IMR-90 (cell line): ENCODE data around the gene FBXO5. TPM values are rescaled to one million over a fixed set of nuclear protein-coding genes. Genes with fewer than 3 reads are reported as not detected.
A peak's percentile ranks its signal among the peaks of the same experiment; 100 is the strongest.

Experiments
- ATAC-seq: fragments of 200-7000 bp; cut with Tn5 transposase; 2 replicates; pipeline ENCODE4 v1.9.1; 2020; ENCODE audit warnings: low read depth, mild to moderate bottlenecking, moderate library complexity
- BruUV-seq: library from RNA; stranded (reverse); fragments of 400-500 nt; replicated peaks from 2 replicates; lab custom pipeline; 2021; lab: Mats Ljungman, UMichigan
- CTCF ChIA-PET: fragments of 300-600 bp; formaldehyde crosslinking; extraction: SDS; loops from one replicate; lab custom pipeline; 2021; ENCODE audit warnings: antibody characterized with exemption; lab: Yijun Ruan, JAX
- POLR2A ChIA-PET: fragments of 300-600 bp; sonication (Branson Sonifier 250); formaldehyde crosslinking; loops from one replicate; lab custom pipeline; 2022; ENCODE audit warnings: antibody characterized with exemption; ENCODE audit not compliant: unreplicated experiment; lab: Charles Lee
- DNase-seq: peaks from one replicate; pipeline ENCODE4 v3.0.0; 2013
- H2AFZ ChIP-seq: replicated peaks from 2 replicates; pipeline ENCODE3; 2013; ENCODE audit warnings: low read length, mild to moderate bottlenecking; ENCODE audit not compliant: poor library complexity
- H2AK5ac ChIP-seq: 2 replicates; pipeline ENCODE4 v1.6.1; 2013; ENCODE audit warnings: low read depth, low read length, inconsistent platforms
- H2AK9ac ChIP-seq: replicated peaks from 2 replicates; pipeline ENCODE3; 2013; ENCODE audit warnings: mild to moderate bottlenecking, low read depth, low read length, moderate library complexity; ENCODE audit not compliant: poor library complexity
- H2BK120ac ChIP-seq: 2 replicates; pipeline ENCODE4 v1.6.1; 2013; ENCODE audit warnings: low read depth, low read length, inconsistent platforms
- H2BK15ac ChIP-seq: 3 replicates; pipeline ENCODE4 v1.6.1; 2013; ENCODE audit warnings: low read depth, low read length, inconsistent platforms
- H2BK20ac ChIP-seq: 2 replicates; pipeline ENCODE4 v1.6.1; 2013; ENCODE audit warnings: low read depth, mild to moderate bottlenecking, inconsistent platforms, low read length, moderate library complexity
- H2BK5ac ChIP-seq: 2 replicates; pipeline ENCODE4 v1.6.1; 2013; ENCODE audit warnings: mild to moderate bottlenecking, low read depth, low read length, inconsistent platforms; ENCODE audit not compliant: poor library complexity, severe bottlenecking
- H3K14ac ChIP-seq: replicated peaks from 2 replicates; pipeline ENCODE4 v1.6.1; 2013; ENCODE audit warnings: low read depth, low read length, inconsistent platforms
- H3K18ac ChIP-seq: 2 replicates; pipeline ENCODE4 v1.6.1; 2013; ENCODE audit warnings: low read depth, low read length, control low read depth
- H3K23ac ChIP-seq: 2 replicates; pipeline ENCODE4 v1.6.1; 2013; ENCODE audit warnings: low read depth, low read length, inconsistent platforms
- H3K27ac ChIP-seq: 2 replicates; pipeline ENCODE4 v1.5.1; 2013; ENCODE audit warnings: mild to moderate bottlenecking, control low read depth, low read length; ENCODE audit not compliant: insufficient read depth
- H3K27me3 ChIP-seq: 2 replicates; pipeline ENCODE4 v1.6.1; 2013; ENCODE audit warnings: low read length; ENCODE audit not compliant: control insufficient read depth, insufficient read depth
- H3K36me3 ChIP-seq: 2 replicates; pipeline ENCODE4 v1.6.1; 2013; ENCODE audit warnings: low read length, mixed read lengths; ENCODE audit not compliant: control insufficient read depth, insufficient read depth
- H3K4ac ChIP-seq: 2 replicates; pipeline ENCODE4 v1.6.1; 2013; ENCODE audit warnings: low read depth, low read length, inconsistent platforms
- H3K4me1 ChIP-seq: 2 replicates; pipeline ENCODE4 v1.6.1; 2013; ENCODE audit warnings: low read length, mixed read lengths; ENCODE audit not compliant: control insufficient read depth, insufficient read depth
- H3K4me2 ChIP-seq: 2 replicates; pipeline ENCODE4 v1.6.1; 2013; ENCODE audit warnings: low read depth, mild to moderate bottlenecking, control low read depth, low read length, moderate library complexity
- H3K4me3 ChIP-seq: 2 replicates; pipeline ENCODE4 v1.5.1; 2013; ENCODE audit warnings: low read depth, mild to moderate bottlenecking, control low read depth, low read length, moderate library complexity; ENCODE audit not compliant: insufficient read depth
- H3K56ac ChIP-seq: 2 replicates; pipeline ENCODE4 v1.6.1; 2013; ENCODE audit warnings: low read length, inconsistent platforms; ENCODE audit not compliant: insufficient read depth; ENCODE audit errors: extremely low read depth
- H3K79me1 ChIP-seq, 2 experiments: 2 replicates each; pipeline ENCODE4 v1.6.1; 2013; ENCODE audit warnings: low read length in 2 of 2, inconsistent platforms in 1 of 2, low read depth in 1 of 2
- H3K9ac ChIP-seq: 2 replicates; pipeline ENCODE4 v1.6.1; 2013; ENCODE audit warnings: low read depth, low read length, control low read depth
- H3K9me1 ChIP-seq: 2 replicates; pipeline ENCODE4 v1.6.1; 2013; ENCODE audit warnings: low read length, inconsistent platforms; ENCODE audit not compliant: insufficient read depth
- H3K9me3 ChIP-seq: 2 replicates; pipeline ENCODE4 v1.6.1; 2013; ENCODE audit warnings: low read length; ENCODE audit not compliant: control insufficient read depth, insufficient read depth
- H4K20me1 ChIP-seq: 2 replicates; pipeline ENCODE4 v1.6.1; 2013; ENCODE audit warnings: low read length, inconsistent platforms; ENCODE audit not compliant: insufficient read depth
- H4K5ac ChIP-seq: 2 replicates; pipeline ENCODE4 v1.6.1; 2013; ENCODE audit warnings: mild to moderate bottlenecking, low read depth, low read length, control low read depth
- H4K8ac ChIP-seq, 2 experiments: 2 replicates each; pipeline ENCODE4 v1.6.1; 2013; ENCODE audit warnings: low read depth in 2 of 2, low read length in 2 of 2, control low read depth in 1 of 2, inconsistent platforms in 1 of 2
- H4K91ac ChIP-seq: 2 replicates; pipeline ENCODE4 v1.6.1; 2013; ENCODE audit warnings: low read depth, low read length, inconsistent platforms; ENCODE audit not compliant: insufficient read depth
- CTCF ChIP-seq: conservative IDR thresholded peaks from 2 replicates; pipeline ENCODE4 v1.5.1; 2012; ENCODE audit warnings: mild to moderate bottlenecking, low read depth, low read length, improper control_type of control experiment
- FOS ChIP-seq: fragments of 150-350 bp; IDR thresholded peaks from 2 replicates; pipeline ENCODE4 v1.6.1; 2016; ENCODE audit warnings: low read depth, low read length
- NFE2L2 ChIP-seq: fragments of 150-350 bp; IDR thresholded peaks from 2 replicates; pipeline ENCODE4 v1.6.1; 2016; ENCODE audit warnings: low read depth, mild to moderate bottlenecking, low read length
- POLR2A ChIP-seq: IDR thresholded peaks from 2 replicates; pipeline ENCODE4 v1.6.1; 2012; ENCODE audit warnings: mild to moderate bottlenecking, low read depth, low read length
- RAD21 ChIP-seq: IDR thresholded peaks from 2 replicates; pipeline ENCODE4 v1.6.1; 2012; ENCODE audit warnings: low read length, improper control_type of control experiment
- WGBS, 2 experiments: methylation state at CpG; one replicate each; pipeline versions ENCODE4 v1.1.5 to v1.1.7; 2013; ENCODE audit warnings: missing lambda C conversion rate in 2 of 2; ENCODE audit not compliant: insufficient read length in 1 of 2; ENCODE audit errors: extremely low coverage in 2 of 2; 5-methylcytosine and 5-hydroxymethylcytosine counted together
- dilution Hi-C: fragments of 300-500 bp; cut with HindIII; formaldehyde crosslinking; loops from one replicate; pipeline ENCODE4 v1.14.3; 2018; ENCODE audit warnings: low sequenced_read_pairs; ENCODE audit not compliant: unreplicated experiment
- in situ Hi-C: fragments of 300-500 bp; cut with MboI; formaldehyde crosslinking; loops from 3 replicates; pipeline ENCODE4 v1.14.3; 2019; ENCODE audit warnings: low sequenced_read_pairs, inconsistent platforms, mixed read lengths
- intact Hi-C: fragments of 100-400 bp; cut with micrococcal nuclease; formaldehyde crosslinking; loops from 2 replicates; pipeline ENCODE4 v1.10.0; 2022
- polyA plus RNA-seq, 3 experiments: library from polyadenylated mRNA; depleted of rRNA; stranded (reverse); fragments of >200 nt; gene quantifications; 2 replicates each; pipeline ENCODE4 v1.2.3, GENCODE V29; 2012; ENCODE audit warnings: low replicate concordance in 1 of 3
- total RNA-seq: library from RNA; depleted of rRNA; stranded (reverse); fragments of >200 nt; gene quantifications from 2 replicates; pipeline ENCODE4 v1.2.3, GENCODE V29; 2012

Gene FBXO5
- total and polyA plus RNA-seq, 2 of the 4 experiments (the other 2 are of a cell fraction): 11.8 to 16.7 TPM

DNA sequence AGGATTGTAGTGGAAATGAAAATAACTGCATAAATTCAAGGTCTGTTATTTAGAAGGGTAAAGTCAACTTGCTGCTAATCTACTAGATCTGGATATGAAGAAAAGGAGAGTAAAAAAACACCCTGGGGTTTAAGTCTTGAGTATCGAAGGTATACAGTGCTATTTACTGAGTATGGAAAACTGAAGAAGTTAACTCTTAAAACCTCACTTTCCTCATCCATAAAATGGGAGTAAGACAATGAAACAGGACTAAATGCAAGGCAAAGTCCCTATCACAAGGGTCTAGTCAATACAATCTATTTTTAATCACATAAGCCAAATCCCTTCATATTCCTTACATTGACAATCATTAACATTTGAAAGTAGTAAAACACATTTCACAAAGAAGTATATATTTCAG, 2.2 kb downstream of the FBXO5 start:
- Histone ChIP-seq H2AK9ac (no peak overlapping the region), H2AFZ (no peak overlapping the region), H2BK20ac (no peak overlapping the region), H3K4me2 (peak overlapping the region; percentile 81), H3K36me3 (no peaks in the 10 kb centered on the region; the same call in 1 of the 2 replicates), H3K23ac (peak overlapping the region; percentile 59; the same call in 1 of the 2 replicates), H2BK120ac (no peak overlapping the region), H2BK5ac (peak overlapping the region; percentile 27), H3K56ac (no peak overlapping the region), H3K27me3 (no peaks in the 10 kb centered on the region), H4K5ac (no peak overlapping the region), H3K14ac (no peak overlapping the region), H3K27ac (no peak overlapping the region), H4K91ac (no peak overlapping the region), H3K79me1 (peaks cover 4 to 10% of the 10 kb centered on the region in 2 experiments; a peak in 2 of 4 replicates), H3K9ac (peak overlapping the region; percentile 32; the same call in 1 of the 2 replicates), H2AK5ac (no peak overlapping the region), H3K4me1 (peaks cover 10% of the 10 kb centered on the region), H4K8ac (no peak overlapping the region), H3K9me3 (no peaks in the 10 kb centered on the region), H3K9me1 (peaks cover 5% of the 10 kb centered on the region; the same call in 1 of the 2 replicates), H3K4me3 (peak overlapping the region; percentile 5; the same call in 1 of the 2 replicates), H2BK15ac (no peak overlapping the region), H3K18ac (no peak overlapping the region), H3K4ac (no peak overlapping the region), H4K20me1 (peaks cover 19% of the 10 kb centered on the region)
- in situ Hi-C loops (no loop called here), intact Hi-C loops (loop anchor here (5.0 kb wide), 1 partner anchor 598 kb away; no protein-coding TSS in a partner anchor), dilution Hi-C loops (no loop called here)
- ChIA-PET CTCF (no interaction called here), POLR2A (no interaction called here)
- WGBS, 2 experiments: no CpG with 5 or more reads among the region's 1 CpG
- TSS peak; percentile 47 for BruUV-seq
- TF ChIP-seq RAD21 (no peak), NFE2L2 (no peak), POLR2A (no peak), FOS (no peak), CTCF (no peak)
- no peak for DNase-seq
- no peak for ATAC-seq
